GF-D8 (cell line): ENCODE results near the gene ALDOC.

ENCODE experiments used
- DNase-seq: peaks from one replicate; lab custom pipeline; 2025; lab: John Stamatoyannopoulos, UW

ALDOC gene

DNA sequence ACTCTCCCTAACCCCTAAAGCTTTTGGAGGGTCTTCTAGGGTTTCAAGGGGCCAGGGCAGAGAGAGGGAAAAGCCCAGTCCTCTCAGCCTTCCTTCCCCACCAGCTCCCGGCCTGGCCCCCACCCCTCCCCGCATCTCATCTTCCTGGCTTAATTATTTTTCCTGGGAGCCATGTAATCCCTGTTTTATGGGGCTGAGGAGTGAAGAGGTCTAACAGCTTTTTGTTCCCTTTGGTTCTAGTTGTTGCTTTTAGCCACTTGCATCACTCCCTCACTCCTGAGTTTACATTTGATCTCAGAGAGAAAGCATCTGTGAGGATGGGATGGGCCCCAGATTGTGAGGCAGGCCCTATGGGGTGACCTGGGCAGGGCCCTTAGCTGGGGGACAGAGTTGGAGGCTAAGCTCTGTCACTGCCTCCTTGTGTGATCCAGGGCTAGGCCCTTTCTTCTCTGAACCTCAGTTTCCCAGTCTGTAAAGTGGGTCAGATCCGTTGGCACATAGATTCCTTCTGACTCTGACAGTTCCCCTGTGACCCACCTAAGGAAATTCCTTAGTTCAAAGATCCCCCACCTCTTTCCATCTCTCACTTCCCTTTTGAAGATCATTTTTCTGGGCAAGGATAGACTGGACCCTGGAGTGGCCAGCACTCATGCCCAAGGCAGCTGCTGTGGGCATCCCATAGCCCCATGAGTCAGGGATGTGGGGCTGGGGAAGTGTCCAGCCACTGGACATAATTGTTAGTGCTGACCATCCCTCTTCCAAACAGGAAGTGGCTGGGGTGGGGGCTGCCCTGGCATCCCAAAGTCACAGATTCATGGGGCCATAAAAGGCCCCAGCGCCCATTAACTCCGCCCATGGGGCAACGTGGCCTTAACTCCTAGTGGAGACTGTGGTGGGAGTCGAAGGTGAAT, 44.4 kb downstream of the ALDOC start:
- DNase-seq, result no peak

DNA sequence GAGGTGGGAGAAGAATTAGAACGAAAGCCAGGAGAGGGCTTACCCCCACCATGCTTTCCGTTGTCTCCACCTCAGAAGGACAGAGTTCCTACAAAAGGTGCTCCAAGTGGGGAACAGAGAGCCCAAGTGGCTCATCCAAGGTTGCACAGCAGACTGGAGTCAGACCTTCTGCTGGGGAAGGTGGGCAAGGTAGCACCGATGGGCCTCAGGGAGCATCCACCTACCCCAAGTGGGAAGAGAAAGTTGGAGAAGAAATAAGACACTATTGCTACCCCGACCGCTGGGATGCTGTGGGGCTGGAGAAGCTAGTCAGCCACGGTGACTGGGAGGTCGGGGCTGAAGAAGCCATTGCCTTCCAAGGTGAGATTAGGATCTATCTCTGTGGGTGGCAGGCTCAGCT, 45.8 kb downstream of the ALDOC start:
- no peak for DNase-seq

DNA sequence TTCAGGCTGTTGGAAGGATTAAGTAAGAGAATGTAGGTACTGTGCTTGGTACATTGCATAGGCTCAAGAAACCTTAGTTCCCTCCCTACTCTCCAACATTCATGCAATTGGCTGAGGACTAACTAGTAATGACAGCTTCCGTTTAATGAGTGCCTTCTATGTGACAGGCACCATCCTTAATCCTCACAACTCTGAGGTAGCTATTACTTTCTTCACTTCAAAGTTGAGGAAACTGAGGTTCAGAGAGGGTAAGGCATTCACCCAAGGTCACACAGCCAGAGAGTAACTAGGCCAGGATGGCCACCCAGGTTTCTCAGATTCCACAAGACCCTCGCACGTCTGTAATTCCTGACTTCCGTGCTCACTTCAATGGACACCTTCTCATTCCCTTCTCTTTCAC, 46.4 kb downstream of the ALDOC start:
- DNase-seq, result no peak

GRCh38 chr17:28529013-28529400, 47.7 kb downstream of the ALDOC start:
- DNase-seq, result no peak

DNA sequence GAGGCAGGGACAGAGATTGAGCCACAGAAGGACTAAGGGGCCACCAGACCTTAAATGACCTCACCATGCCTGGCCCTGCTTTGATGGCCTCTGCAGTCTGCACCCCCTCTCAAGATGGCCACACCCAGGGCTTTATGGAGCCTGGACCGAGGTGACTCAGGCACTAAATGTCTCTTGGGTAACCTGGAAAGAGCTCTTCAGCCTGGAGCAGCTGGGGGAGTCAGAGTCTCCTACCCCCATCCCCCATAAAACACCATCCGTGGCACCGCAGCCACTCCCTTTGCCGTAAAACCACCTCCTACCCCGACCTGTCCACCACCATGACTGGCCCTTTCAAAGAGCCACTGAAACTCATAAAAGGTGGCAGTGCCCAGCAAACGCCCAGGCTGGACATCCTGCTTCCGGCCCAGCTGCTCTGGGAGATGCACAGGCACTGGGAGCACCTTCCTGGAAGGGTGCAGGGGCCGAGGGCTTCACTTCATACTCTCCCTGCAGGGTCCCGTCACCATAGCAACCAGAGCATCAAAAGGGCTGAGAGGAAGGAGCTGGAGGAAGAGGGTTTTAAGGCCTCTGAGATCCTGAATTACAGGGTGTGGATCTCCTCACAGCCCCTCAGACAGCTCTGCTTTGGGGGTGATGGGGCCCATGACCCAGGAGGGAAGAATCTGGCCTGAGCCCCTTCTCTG, 48.2 kb downstream of the ALDOC start:
- DNase-seq, result no peak

- DNase-seq, result no peak
Observed at GRCh38 chr17:28527859-28528258, 48.8 kb downstream of the ALDOC start.

- no peak for DNase-seq
Observed at GRCh38 chr17:28527181-28527681, 49.5 kb downstream of the ALDOC start.

DNA sequence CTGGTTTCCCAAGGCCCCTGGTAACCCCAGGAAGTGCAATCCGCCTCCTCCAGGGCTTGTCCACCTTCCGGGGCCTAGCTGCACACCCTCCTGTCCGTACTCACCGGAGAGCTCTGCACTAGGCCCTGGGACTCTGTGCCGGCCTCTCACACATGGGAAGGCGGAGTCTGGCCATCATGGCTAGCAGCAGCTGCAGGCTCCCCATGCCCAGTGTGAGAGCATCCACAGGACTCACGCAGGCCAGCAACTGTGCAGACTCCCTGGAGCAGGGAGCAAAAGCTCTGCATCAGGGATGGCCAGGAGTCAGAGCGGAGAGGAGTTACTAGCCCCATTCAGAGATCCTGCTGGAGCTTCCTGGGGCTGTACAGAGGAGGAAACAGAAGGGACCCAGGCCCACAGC, 50.3 kb downstream of the ALDOC start:
- DNase-seq, result no peak

DNA sequence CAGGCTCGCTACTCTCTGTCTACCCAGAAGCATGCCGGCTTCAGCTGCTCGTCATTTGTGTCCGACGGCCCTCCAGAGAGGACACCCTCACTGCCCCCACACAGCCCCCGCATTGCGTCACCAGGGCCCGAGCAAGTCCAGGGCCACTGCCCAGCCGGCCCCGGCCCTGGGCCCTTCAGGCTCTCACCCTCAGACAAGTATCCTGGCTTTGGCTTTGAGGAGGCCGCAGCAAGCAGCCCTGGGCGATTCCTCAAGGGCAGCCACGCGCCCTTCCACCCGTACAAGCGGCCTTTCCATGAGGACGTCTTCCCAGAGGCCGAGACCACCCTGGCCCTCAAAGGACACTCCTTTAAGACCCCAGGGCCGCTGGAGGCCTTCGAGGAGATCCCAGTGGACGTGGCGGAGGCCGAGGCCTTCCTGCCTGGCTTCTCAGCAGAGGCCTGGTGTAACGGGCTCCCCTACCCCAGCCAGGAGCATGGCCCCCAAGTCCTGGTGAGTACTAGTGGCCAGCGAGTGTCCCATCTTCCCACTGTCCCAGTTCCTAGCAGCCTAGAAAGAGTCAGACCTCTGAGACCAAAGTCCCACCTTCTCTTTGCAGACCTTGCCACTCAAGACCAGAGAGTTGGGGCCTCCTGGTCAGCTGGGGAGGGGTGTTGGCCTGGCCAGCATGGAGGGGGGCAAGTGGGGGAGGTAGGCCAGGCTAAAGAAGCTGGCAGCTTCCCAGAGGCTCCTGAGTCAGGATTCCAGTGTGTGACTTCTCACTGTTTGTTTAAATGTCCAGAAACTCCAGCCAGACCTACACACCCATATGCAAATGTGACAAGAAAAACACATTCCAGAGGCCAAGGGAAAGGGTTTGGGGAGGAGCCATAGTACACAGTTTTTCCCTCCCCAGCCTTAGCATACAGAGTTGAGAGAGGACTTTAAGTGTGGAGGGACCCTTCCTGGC, 51.9 kb downstream of the ALDOC start:
- DNase-seq, result no peak

DNA sequence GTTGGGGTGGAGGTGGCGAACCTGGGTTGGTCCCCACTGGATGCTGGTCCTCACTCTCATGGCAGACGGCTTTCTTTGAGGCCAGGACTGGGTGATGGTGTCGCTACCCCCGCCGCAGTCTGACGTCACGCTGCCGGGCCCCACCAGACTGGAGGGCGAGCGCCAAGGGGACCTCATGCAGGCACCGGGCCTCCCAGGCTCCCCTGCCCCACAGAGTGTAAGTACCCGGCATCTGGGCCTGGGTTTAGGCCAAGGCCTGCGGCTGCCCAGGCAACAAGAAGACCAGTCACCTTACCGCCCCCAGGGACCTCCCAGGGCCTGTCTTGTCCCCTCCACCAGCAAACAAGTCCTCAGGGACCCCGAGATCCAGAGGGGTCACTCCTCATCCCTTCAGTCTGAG, 52.8 kb downstream of the ALDOC start:
- DNase-seq, result no peak

GRCh38 chr17:28523186-28523585, 53.5 kb downstream of the ALDOC start:
- no peak for DNase-seq
